ENCODE measurements around the gene ZNFX1. TPM values are rescaled to one million over a fixed set of nuclear protein-coding genes. Genes with fewer than 3 reads are reported as not detected.

Gene ZNFX1
- total RNA-seq, 1 experiment from 2014 or later, result 11.0 TPM

DNA sequence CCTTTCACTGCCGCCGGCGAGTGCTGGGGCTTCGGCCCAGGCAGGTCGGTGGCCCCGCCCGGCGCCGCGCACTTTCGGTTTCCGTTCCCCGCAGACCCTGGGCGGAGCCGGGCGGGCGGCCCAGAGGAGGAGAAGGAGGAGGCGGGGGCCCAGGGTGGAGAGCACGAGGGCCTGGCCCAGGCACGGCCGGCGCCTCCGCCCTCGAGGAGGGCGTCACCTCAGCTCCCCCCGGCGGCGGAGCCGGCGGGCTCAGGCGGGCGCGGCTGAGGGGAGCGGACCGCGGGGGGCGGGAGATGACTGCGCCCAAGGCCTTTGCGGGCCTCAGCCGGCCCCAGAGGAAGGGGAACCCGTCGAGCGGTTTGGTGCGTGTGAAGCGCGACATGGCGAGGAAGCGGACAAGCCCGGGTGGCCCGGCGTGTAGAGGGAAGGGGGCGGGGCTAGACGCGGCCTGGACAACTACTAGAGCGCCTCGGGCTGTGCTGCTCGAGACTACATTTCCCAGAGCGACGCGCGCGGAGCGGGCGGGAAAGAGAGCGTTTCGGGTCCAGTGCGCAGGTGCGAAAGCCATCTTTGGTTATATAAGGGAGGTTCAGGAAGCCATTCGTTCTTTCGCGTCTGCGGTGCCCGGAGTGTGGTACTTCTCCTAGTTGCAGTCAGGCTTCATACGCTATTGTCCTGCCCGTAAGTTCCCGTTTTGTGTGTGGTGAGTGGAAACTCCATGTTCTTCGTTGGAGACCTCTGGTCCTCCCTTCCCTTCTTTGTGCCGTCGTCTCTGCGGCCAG, at the start of gene ZNFX1 (continued):
- TF ChIP-seq, protein P1, sequence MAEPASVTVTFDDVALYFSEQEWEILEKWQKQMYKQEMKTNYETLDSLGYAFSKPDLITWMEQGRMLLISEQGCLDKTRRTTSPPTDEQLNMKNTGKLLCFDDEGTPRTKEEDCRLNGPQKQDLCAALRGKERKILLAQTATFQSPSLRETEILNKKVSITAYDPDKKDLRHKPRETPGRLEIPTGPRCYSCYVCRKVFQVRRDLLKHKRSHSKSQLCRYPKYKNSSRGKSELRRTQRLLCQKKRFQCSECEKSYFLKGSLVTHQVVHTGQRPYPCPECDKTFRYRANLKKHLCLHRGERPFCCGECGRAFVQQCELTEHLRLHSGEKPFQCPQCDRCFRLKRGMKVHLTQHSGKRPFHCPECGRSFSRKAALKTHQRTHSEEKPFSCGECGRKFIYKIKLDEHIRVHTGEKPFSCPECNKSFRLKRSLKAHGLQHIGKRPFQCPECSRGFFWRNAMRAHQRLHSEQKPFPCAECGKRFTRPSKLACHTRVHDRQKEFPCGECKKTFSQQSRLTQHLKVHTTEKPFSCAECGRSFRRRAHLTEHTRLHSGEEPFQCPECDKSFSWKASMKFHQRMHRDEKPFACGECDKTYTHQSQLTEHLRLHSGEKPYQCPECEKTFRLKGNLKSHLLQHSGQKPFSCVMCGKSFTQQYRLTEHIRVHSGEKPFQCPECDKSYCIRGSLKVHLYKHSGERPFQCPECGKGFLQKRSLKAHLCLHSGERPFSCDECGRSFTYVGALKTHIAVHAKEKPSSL (CRISPR knock-in tag; conservative IDR thresholded peaks at IDR 0.05), result no peak
- TF ChIP-seq, protein P2, sequence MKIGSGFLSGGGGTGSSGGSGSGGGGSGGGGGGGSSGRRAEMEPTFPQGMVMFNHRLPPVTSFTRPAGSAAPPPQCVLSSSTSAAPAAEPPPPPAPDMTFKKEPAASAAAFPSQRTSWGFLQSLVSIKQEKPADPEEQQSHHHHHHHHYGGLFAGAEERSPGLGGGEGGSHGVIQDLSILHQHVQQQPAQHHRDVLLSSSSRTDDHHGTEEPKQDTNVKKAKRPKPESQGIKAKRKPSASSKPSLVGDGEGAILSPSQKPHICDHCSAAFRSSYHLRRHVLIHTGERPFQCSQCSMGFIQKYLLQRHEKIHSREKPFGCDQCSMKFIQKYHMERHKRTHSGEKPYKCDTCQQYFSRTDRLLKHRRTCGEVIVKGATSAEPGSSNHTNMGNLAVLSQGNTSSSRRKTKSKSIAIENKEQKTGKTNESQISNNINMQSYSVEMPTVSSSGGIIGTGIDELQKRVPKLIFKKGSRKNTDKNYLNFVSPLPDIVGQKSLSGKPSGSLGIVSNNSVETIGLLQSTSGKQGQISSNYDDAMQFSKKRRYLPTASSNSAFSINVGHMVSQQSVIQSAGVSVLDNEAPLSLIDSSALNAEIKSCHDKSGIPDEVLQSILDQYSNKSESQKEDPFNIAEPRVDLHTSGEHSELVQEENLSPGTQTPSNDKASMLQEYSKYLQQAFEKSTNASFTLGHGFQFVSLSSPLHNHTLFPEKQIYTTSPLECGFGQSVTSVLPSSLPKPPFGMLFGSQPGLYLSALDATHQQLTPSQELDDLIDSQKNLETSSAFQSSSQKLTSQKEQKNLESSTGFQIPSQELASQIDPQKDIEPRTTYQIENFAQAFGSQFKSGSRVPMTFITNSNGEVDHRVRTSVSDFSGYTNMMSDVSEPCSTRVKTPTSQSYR (CRISPR knock-in tag; IDR thresholded peaks at IDR 0.05), result no peak
- TF ChIP-seq FOXJ3 (CRISPR knock-in tag; IDR thresholded peaks at IDR 0.05; ENCODE audit: borderline replicate concordance) (no peak), FOXK1 (CRISPR knock-in tag; IDR thresholded peaks at IDR 0.05) (peak; percentile 74; the same call in 1 of the 2 replicates), ZNF219 (CRISPR knock-in tag; IDR thresholded peaks at IDR 0.05; ENCODE audit: borderline replicate concordance) (no peak; the same call in 1 of the 2 replicates), EMX1 (CRISPR knock-in tag; IDR thresholded peaks at IDR 0.05) (0 out of 2 replicates have a peak, but pooled peaks have one; percentile 37), HMGA2 (CRISPR knock-in tag; IDR thresholded peaks at IDR 0.05) (no peak), TEAD1 (CRISPR knock-in tag; IDR thresholded peaks at IDR 0.05) (peak; percentile 95), ZNF423 (CRISPR knock-in tag; IDR thresholded peaks at IDR 0.05) (no peak), CREM (CRISPR knock-in tag; IDR thresholded peaks at IDR 0.05) (peak; percentile 43; the same call in 1 of the 2 replicates), TEAD4 (CRISPR knock-in tag; IDR thresholded peaks at IDR 0.05) (0 out of 2 replicates have a peak, but pooled peaks have one; percentile 56)
- TF ChIP-seq, protein P3, sequence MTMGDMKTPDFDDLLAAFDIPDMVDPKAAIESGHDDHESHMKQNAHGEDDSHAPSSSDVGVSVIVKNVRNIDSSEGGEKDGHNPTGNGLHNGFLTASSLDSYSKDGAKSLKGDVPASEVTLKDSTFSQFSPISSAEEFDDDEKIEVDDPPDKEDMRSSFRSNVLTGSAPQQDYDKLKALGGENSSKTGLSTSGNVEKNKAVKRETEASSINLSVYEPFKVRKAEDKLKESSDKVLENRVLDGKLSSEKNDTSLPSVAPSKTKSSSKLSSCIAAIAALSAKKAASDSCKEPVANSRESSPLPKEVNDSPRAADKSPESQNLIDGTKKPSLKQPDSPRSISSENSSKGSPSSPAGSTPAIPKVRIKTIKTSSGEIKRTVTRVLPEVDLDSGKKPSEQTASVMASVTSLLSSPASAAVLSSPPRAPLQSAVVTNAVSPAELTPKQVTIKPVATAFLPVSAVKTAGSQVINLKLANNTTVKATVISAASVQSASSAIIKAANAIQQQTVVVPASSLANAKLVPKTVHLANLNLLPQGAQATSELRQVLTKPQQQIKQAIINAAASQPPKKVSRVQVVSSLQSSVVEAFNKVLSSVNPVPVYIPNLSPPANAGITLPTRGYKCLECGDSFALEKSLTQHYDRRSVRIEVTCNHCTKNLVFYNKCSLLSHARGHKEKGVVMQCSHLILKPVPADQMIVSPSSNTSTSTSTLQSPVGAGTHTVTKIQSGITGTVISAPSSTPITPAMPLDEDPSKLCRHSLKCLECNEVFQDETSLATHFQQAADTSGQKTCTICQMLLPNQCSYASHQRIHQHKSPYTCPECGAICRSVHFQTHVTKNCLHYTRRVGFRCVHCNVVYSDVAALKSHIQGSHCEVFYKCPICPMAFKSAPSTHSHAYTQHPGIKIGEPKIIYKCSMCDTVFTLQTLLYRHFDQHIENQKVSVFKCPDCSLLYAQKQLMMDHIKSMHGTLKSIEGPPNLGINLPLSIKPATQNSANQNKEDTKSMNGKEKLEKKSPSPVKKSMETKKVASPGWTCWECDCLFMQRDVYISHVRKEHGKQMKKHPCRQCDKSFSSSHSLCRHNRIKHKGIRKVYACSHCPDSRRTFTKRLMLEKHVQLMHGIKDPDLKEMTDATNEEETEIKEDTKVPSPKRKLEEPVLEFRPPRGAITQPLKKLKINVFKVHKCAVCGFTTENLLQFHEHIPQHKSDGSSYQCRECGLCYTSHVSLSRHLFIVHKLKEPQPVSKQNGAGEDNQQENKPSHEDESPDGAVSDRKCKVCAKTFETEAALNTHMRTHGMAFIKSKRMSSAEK (CRISPR knock-in tag; IDR thresholded peaks at IDR 0.05; ENCODE audit: borderline replicate concordance), result no peak
- TF ChIP-seq, protein P4, sequence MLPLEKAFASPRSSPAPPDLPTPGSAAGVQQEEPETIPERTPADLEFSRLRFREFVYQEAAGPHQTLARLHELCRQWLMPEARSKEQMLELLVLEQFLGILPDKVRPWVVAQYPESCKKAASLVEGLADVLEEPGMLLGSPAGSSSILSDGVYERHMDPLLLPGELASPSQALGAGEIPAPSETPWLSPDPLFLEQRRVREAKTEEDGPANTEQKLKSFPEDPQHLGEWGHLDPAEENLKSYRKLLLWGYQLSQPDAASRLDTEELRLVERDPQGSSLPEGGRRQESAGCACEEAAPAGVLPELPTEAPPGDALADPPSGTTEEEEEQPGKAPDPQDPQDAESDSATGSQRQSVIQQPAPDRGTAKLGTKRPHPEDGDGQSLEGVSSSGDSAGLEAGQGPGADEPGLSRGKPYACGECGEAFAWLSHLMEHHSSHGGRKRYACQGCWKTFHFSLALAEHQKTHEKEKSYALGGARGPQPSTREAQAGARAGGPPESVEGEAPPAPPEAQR (CRISPR knock-in tag; IDR thresholded peaks at IDR 0.05), result no peak
- TF ChIP-seq, protein P5, sequence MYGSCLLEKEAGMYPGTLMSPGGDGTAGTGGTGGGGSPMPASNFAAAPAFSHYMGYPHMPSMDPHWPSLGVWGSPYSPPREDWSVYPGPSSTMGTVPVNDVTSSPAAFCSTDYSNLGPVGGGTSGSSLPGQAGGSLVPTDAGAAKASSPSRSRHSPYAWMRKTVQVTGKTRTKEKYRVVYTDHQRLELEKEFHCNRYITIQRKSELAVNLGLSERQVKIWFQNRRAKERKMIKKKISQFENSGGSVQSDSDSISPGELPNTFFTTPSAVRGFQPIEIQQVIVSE (CRISPR knock-in tag; IDR thresholded peaks at IDR 0.05; ENCODE audit: borderline replicate concordance), result no peak
- TF ChIP-seq, protein P6, sequence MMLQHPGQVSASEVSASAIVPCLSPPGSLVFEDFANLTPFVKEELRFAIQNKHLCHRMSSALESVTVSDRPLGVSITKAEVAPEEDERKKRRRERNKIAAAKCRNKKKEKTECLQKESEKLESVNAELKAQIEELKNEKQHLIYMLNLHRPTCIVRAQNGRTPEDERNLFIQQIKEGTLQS (CRISPR knock-in tag; conservative IDR thresholded peaks at IDR 0.05), result no peak

Data from WTC11 (cell line).